ENCODE results near the gene UBE2R2. TPM values are rescaled to one million over a fixed set of nuclear protein-coding genes. Genes with fewer than 3 reads are reported as not detected.

Gene UBE2R2
- total RNA-seq, 1 experiment from 2014 or later = 33.8 TPM

- Mint-ChIP-seq H3K9me3 (ENCODE audit: unreplicated experiment) (no peaks in the 10 kb centered on the region), H3K36me3 (ENCODE audit: insufficient read depth, unreplicated experiment) (peaks cover 51% of the 10 kb centered on the region), H3K27me3 (ENCODE audit: insufficient read depth, unreplicated experiment) (no peaks in the 10 kb centered on the region), H3K27ac (ENCODE audit: low read depth, unreplicated experiment) (no peak overlapping the region), H3K4me1 (ENCODE audit: insufficient read depth, unreplicated experiment) (peaks cover 11% of the 10 kb centered on the region), H3K4me3 (ENCODE audit: unreplicated experiment) (no peak overlapping the region)
- no peak for TF ChIP-seq CTCF (IDR thresholded peaks at IDR 0.05; ENCODE audit: unreplicated experiment)
- BruUV-seq (replicated peaks) = no TSS peak
- ChIA-PET CTCF (interaction anchor here (1.0 to 2.0 kb wide), 2 partner anchors 8 to 11 kb away, joined by 3 to 8 read pairs; no protein-coding TSS in a partner anchor), POLR2A (interaction anchor here (0.6 to 1.6 kb wide), 5 partner anchors 9 to 246 kb away, joined by 3 to 4 read pairs (median 3); no protein-coding TSS in a partner anchor)
- no peak for DNase-seq (ENCODE audit: unreplicated experiment)
- intact Hi-C loops (cut with micrococcal nuclease) = no loop called here
These were observed 96.6 kb downstream of the UBE2R2 start for GRCh38 chr9:33913541-33913940.

- BruUV-seq (replicated peaks) = no TSS peak
- no peak overlapping the region for H3K4me3 Mint-ChIP-seq (ENCODE audit: unreplicated experiment)
- ChIA-PET CTCF (interaction anchor here (0.6 to 2.0 kb wide), 7 partner anchors 9 to 191 kb away, joined by 3 to 8 read pairs (median 4); no protein-coding TSS in a partner anchor), POLR2A (interaction anchor here (1.6 kb wide), 1 partner anchor 10 kb away, joined by 4 read pairs; no protein-coding TSS in a partner anchor)
- TF ChIP-seq CTCF (IDR thresholded peaks at IDR 0.05; ENCODE audit: unreplicated experiment) = no peak
- no peak for DNase-seq (ENCODE audit: unreplicated experiment)
- H3K27ac Mint-ChIP-seq (ENCODE audit: low read depth, unreplicated experiment) = no peak overlapping the region
- H3K27me3 Mint-ChIP-seq (ENCODE audit: insufficient read depth, unreplicated experiment) = no peaks in the 10 kb centered on the region
- H3K36me3 Mint-ChIP-seq (ENCODE audit: insufficient read depth, unreplicated experiment) = peaks cover 66% of the 10 kb centered on the region
- intact Hi-C loops (cut with micrococcal nuclease) = no loop called here
- peaks cover 11% of the 10 kb centered on the region for H3K4me1 Mint-ChIP-seq (ENCODE audit: insufficient read depth, unreplicated experiment)
- no peaks in the 10 kb centered on the region for H3K9me3 Mint-ChIP-seq (ENCODE audit: unreplicated experiment)
These were observed 98.1 kb downstream of the UBE2R2 start for GRCh38 chr9:33914887-33915628.

- CTCF ChIA-PET = interaction anchor here (0.6 to 1.1 kb wide), 2 partner anchors 20 to 371 kb away, joined by 3 to 4 read pairs; no protein-coding TSS in a partner anchor
- Mint-ChIP-seq H3K27me3 (ENCODE audit: insufficient read depth, unreplicated experiment) (no peaks in the 10 kb centered on the region), H3K36me3 (ENCODE audit: insufficient read depth, unreplicated experiment) (peaks cover 86% of the 10 kb centered on the region), H3K27ac (ENCODE audit: low read depth, unreplicated experiment) (no peak overlapping the region), H3K4me3 (ENCODE audit: unreplicated experiment) (no peak overlapping the region), H3K9me3 (ENCODE audit: unreplicated experiment) (no peaks in the 10 kb centered on the region), H3K4me1 (ENCODE audit: insufficient read depth, unreplicated experiment) (peaks cover 11% of the 10 kb centered on the region)
- no peak for DNase-seq (ENCODE audit: unreplicated experiment)
- intact Hi-C loops (cut with micrococcal nuclease) = no loop called here
- no peak for TF ChIP-seq CTCF (IDR thresholded peaks at IDR 0.05; ENCODE audit: unreplicated experiment)
- POLR2A ChIA-PET = no interaction called here
- no TSS peak for BruUV-seq (replicated peaks)
These were observed 100.1 kb downstream of the UBE2R2 start for GRCh38 chr9:33917036-33917435.

- CTCF ChIA-PET = interaction anchor here (0.7 to 1.6 kb wide), 3 partner anchors 8 to 581 kb away, joined by 3 to 6 read pairs (median 3); no protein-coding TSS in a partner anchor
- peak overlapping the region; percentile 57 for H3K27ac Mint-ChIP-seq (ENCODE audit: low read depth, unreplicated experiment)
These were observed 102.4 kb downstream of the UBE2R2 start for GRCh38 chr9:33919276-33919897.

More at GRCh38 chr9:33919276-33919897, 102.4 kb downstream of the UBE2R2 start:
- DNase-seq (ENCODE audit: unreplicated experiment) = no peak
- peaks cover 11% of the 10 kb centered on the region for H3K4me1 Mint-ChIP-seq (ENCODE audit: insufficient read depth, unreplicated experiment)
- POLR2A ChIA-PET = interaction anchor here (0.7 to 1.0 kb wide), 5 partner anchors 11 to 106 kb away, joined by 3 to 5 read pairs (median 3); no protein-coding TSS in a partner anchor
- no peak for TF ChIP-seq CTCF (IDR thresholded peaks at IDR 0.05; ENCODE audit: unreplicated experiment)
- BruUV-seq (replicated peaks) = no TSS peak
- intact Hi-C loops (cut with micrococcal nuclease) = no loop called here
- no peaks in the 10 kb centered on the region for H3K27me3 Mint-ChIP-seq (ENCODE audit: insufficient read depth, unreplicated experiment)
- H3K9me3 Mint-ChIP-seq (ENCODE audit: unreplicated experiment) = no peaks in the 10 kb centered on the region
- H3K36me3 Mint-ChIP-seq (ENCODE audit: insufficient read depth, unreplicated experiment) = peaks cover 93% of the 10 kb centered on the region
- H3K4me3 Mint-ChIP-seq (ENCODE audit: unreplicated experiment) = no peak overlapping the region

Measured in MCF 10A (cell line).